Stimulated activated naive CD4-positive, alpha-beta T cell (primary cell): Measurements from ENCODE around the gene LRRK1.

ENCODE experiments used
- DNase-seq, 6 experiments: peaks; one replicate each; lab custom pipeline; 2025; lab: John Stamatoyannopoulos, UW

The LRRK1 gene

GRCh38 chr15:100972975-100973350, 53.8 kb downstream of the LRRK1 start:
- no peak for DNase-seq

GRCh38 chr15:100973351-100974111, 54.4 kb downstream of the LRRK1 start:
- DNase-seq = peak in 1 of 6 experiments; percentile 1

- no peak for DNase-seq
These were observed 55.9 kb downstream of the LRRK1 start for GRCh38 chr15:100975043-100975442.

- no peak for DNase-seq
These were observed 61.4 kb downstream of the LRRK1 start for GRCh38 chr15:100980410-100981046.

- no peak for DNase-seq
These were observed 61.9 kb downstream of the LRRK1 start for GRCh38 chr15:100981086-100981485.

GRCh38 chr15:100983221-100983620, 64.1 kb downstream of the LRRK1 start:
- DNase-seq = no peak

- no peak for DNase-seq
These were observed 66.2 kb downstream of the LRRK1 start for GRCh38 chr15:100985401-100985800.

- DNase-seq = no peak
These were observed 67.2 kb downstream of the LRRK1 start for GRCh38 chr15:100986158-100986896.

- DNase-seq = no peak
These were observed 68.0 kb downstream of the LRRK1 start for GRCh38 chr15:100987143-100987542.

- DNase-seq = no peak
These were observed 69.1 kb downstream of the LRRK1 start for GRCh38 chr15:100988297-100988696.

GRCh38 chr15:100988857-100989256, 69.7 kb downstream of the LRRK1 start:
- DNase-seq = no peak

- no peak for DNase-seq
These were observed 75.7 kb downstream of the LRRK1 start for GRCh38 chr15:100994597-100995446.

GRCh38 chr15:100995471-100996430, 76.6 kb downstream of the LRRK1 start:
- DNase-seq = no peak

- no peak for DNase-seq
These were observed 78.3 kb downstream of the LRRK1 start for GRCh38 chr15:100997442-100997841.

GRCh38 chr15:100998630-100999029, 79.5 kb downstream of the LRRK1 start:
- DNase-seq = no peak

- no peak for DNase-seq
These were observed 80.2 kb downstream of the LRRK1 start for GRCh38 chr15:100999369-100999768.

GRCh38 chr15:101000271-101000681, 81.1 kb downstream of the LRRK1 start:
- no peak for DNase-seq

- no peak for DNase-seq
These were observed 81.9 kb downstream of the LRRK1 start for GRCh38 chr15:101001056-101001455.

GRCh38 chr15:101001796-101002195, 82.6 kb downstream of the LRRK1 start:
- DNase-seq = no peak

- DNase-seq = no peak
These were observed 83.9 kb downstream of the LRRK1 start for GRCh38 chr15:101003081-101003480.

- DNase-seq = no peak
These were observed 84.5 kb downstream of the LRRK1 start for GRCh38 chr15:101003706-101004105.
